Activated T-cell treated with anti-CD3 and anti-CD28 coated beads for 24 hours (primary cell): Measurements from ENCODE around the gene PPP4R3A.
"Not testable (repeated sequence)": the region's sequence is repeated elsewhere in the genome, so short reads cannot be mapped to it uniquely, and the experiment has no call there.

Experiments
- DNase-seq: peaks from one replicate; pipeline ENCODE4 v3.0.0-alpha.2; 2020; ENCODE audit warnings: low read depth

The PPP4R3A gene

GRCh38 chr14:91409240-91409639 lies 100.9 kb downstream of the PPP4R3A start:
- DNase-seq, result not testable (repeated sequence)
